OCI-LY3 (cell line): ENCODE measurements around the gene MYH9.

Source experiments
- CTCF ChIP-seq: fragments of 200-600, 300-600 bp; sonication (generic); IDR thresholded peaks from 2 replicates; pipeline ENCODE4 v1.5.1; 2014; ENCODE audit warnings: antibody characterized with exemption, low read length, low read depth
- EZH2phosphoT487 ChIP-seq: fragments of 200-600 bp; shearing (Covaris generic); IDR thresholded peaks from 2 replicates; pipeline ENCODE4 v1.6.1; 2018; ENCODE audit warnings: antibody characterized with exemption, mixed run types, low read depth

DNA sequence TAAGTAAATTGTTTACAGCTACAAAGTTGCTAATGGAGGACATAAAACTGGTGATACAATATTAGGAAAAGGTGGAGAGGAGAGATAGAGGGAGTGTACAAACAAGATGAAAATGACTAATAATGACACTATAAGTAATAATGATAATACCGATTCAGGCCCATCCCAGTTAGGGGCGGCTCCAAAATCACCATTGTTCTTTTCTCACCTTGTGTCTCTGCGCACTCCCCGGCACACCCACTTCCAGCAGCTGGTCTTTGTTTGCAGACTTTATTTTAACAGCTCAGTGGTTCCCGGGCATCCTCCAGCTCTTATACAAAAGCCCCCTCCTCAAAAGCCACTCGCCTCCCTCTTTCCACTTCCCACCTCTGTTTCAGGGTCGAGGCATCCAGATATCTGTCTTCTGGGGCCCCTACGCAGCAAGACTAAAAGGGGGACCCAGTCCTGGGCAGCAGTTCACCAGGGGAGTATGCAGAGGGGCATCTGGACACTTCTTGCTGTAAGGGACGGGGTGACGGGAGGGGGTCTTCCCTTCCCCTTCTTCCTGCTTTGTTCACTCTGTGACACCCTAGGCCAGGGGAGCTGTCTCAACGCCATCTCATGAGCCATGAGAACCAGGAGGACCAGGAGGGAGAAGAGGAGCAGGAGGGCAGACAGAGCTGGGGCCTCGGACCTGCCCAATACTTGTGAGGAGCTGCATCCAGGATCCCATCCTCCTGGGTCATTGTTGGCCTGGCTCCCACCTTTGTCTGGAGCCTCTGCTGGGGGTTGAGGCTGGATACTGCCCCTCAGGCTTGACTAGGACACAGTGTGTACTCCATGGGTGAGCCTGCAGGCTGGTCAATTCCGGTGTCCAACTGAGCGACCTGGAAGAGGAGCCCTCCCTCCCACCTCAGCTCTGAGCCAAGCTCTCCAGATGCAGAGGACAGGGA is 151.1 kb downstream of the MYH9 start:
- TF ChIP-seq CTCF (no peak), EZH2phosphoT487 (no peak)
